Measurements from ENCODE around the gene PEX26.
"Not testable (repeated sequence)": the region's sequence is repeated elsewhere in the genome, so short reads cannot be mapped to it uniquely, and the experiment has no call there.

The PEX26 gene

DNA sequence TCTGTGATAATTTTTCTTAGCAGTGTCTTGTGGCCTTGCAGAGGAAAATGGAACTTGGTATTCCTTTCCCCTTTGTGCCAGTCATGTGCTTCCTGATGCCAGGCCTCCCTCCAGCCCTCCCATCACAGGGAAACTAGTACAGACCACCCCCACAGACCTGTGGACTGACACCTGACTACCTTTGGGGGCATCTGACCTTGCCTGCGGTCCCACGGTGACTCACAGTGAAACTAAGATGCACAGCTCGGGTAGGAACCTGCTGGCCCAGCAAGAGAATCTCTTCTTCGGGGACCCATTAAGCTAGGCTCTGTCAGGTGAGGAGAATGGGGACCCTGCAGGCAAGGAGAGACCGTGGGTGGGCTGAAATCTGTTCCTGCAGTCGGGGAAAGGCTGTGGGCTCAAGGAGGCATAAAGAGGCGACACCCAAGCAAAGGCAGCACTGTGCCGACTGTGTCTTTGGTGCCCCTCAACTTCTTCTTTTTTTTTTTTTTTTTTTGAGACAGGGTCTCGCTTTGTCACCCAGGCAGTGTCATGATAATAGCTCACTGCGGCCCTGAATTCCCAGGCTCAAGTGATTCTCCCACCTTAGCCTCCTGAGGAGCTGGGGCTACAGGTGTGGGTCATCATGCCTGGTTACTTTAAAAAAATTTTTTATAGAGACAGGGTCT, 20.8 kb upstream of the PEX26 start:
- DNase-seq (ENCODE audit: low spot score): no peak

DNA sequence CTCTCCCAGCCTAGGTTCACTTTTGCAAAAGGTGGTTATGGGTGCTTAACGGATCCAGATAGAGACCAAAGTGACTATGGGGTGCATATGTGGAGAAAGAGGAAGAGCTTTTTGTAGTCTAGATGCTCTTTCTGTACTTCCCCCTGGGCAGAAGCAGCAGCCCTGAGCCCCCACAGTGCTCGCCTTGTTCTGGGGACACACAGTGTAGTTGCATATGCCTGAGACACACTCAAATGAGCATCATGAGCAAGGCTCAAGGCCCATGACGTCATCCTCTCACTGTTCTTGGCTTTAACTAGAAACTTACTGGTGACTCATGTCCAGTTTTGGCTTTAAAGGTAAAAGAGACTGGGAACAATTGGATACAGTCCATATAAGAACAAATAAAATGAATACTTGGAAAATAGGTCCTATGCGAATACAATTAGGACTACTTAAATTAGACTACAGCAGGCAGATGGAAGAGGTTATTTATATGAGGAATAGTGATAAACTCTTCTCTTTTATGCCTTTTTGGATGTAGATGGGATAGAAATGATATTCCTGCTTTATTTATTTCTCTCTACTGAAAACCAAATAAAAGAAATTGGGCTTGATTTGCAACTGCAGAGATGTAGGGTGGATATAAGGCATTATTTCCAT, 20.1 kb upstream of the PEX26 start:
- peak; percentile 85 for DNase-seq (ENCODE audit: low spot score)

DNA sequence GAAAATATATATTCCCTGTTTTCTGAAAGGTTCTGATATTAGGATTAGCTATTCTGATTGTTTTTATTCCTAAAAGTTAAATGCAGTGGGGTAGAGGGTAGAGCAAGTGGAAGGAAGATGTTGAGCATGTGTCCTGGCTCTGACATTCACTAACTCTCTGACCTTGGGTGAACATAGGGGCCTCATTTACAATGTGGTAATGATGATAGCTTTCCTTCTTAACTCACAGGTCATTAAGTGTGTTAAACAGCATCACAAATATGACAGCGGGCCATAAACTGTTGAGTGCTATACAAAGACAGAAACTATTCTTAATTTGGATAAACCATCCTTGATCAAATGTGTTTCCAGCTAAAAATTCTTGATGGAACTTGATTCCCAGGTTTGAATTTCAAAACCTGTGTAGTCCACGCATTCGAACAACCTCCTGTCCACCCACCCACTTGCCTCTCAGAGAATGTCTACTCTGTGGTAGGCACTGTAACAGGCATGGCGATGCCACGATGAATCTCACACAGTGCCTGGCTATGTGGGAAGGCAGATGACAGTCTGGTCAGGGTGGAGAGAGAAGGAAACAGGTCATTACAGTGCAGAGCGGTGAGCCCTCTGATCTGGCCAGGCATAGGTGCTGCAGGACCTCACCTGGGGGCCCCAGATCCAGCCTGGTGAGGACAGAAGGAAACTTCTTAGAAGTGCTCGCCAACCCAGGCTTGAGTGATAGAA, 19.3 kb upstream of the PEX26 start:
- DNase-seq (ENCODE audit: low spot score): no peak

DNA sequence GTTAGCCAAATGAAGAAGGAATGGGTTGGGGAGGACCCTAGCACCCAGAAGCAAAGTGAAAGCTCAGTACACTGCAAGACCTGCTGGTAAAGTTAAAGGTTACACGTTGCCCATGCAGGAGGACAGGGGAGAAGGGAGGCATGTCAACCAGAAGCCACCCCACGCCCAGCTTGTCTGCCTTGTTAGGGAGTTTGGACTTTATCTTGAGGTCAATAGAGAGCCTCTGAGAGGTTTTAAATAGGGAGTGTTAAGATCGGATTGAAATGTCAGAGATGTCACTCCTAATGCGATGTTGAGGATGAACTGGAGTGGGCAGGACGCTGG, 18.7 kb upstream of the PEX26 start:
- DNase-seq (ENCODE audit: low spot score): no peak

DNA sequence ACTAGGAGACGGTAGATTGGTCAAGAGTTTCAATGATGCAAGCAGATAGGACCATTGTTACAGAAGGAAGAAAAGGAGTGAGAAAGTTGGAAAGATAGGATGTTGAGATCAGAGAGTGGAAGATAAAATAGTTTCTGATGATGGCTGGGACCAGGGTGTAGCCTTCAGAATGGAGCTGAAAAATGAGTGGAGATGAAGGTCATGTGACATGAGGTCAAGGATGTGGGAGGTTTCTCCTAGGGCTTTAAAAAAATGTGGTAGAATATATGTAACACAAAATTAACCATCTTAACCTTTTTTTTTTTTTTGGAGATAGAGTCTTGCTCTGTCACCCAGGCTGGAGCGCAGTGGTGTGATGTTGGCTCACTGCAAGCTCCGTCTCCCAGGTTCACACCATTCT, 18.3 kb upstream of the PEX26 start:
- no peak for DNase-seq (ENCODE audit: low spot score)

DNA sequence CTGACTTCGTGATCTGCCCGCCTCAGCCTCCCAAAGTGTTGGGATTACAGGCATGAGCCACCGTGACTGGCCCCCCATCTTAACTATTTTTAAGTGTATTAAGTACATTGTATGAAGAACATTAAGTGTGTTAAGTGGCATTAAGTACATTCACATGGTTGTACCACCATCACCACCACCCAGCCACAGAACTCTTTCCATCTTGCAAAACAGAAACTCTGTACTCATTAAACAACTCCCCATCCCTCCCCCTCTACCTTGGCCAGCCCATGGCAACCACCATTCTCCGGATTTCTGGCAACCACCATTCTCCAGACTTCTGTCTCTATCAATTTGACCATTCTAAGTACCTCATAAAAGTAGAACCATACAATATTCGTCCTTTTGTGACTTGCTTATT, 17.8 kb upstream of the PEX26 start:
- no peak for DNase-seq (ENCODE audit: low spot score)

DNA sequence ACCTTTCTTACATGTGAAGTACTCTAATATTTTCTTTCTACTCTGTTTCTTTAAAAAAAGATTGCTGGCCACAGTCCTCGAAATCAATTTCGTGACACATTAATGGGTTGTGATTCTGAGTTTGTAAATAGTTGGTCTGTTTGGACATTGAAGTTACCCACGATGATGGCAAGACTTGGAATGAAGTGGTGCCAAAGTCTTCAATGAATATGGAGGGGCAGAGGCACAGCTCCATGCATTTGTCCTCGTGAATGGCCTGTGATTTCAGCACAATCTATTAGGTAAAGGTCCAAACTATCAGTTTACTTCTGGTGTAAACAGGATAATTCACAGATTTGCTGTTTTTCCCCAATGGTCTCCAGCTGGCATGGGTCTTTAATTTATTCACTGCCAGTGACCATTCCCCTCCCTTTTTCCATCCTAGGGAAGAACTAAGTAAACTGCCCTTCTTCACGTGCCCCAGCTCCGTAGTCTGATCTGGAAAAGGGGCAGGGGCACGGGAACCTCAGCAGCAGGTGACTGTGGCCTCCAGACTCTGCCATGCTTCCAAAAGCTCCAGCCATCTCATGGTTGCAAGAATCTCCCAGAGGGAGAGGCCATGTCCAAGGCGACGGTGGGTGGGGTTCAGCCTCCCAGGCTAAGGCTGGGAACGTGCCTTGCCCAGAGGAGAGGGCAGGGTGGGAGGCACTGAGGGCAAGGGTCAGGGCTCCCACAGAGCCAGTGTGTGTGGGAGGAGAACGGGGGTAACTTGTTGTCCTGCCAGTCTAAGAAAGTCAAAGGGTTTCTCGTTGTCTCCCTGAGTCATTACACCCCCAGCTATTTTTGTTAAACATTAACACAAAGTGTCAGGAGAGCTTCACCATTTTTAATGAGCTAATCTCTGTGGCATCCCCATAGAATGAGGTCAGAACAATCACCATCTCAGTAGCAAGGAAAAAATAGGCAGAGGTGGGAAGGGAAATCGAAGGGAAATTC, 16.9 kb upstream of the PEX26 start:
- peak; percentile 44 for DNase-seq (ENCODE audit: low spot score)

DNA sequence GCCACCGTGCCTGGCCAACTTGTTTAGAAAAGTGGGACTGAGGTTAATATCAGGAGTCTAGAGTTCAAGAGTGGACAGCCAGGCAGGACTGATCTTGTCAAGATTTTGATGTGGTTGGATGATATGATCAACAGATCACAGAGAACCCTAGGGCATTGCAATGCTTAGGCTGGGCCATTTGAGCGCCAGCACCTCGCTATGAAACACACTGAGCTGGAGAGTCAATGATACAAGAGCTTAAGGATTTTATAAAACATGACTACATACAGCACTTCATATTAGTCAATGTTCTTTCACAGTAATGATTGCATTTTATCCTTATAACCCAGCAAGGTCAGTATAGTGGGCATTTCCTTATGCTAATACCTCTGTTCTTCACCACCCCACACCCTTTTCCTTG, 15.4 kb upstream of the PEX26 start:
- no peak for DNase-seq (ENCODE audit: low spot score)

DNA sequence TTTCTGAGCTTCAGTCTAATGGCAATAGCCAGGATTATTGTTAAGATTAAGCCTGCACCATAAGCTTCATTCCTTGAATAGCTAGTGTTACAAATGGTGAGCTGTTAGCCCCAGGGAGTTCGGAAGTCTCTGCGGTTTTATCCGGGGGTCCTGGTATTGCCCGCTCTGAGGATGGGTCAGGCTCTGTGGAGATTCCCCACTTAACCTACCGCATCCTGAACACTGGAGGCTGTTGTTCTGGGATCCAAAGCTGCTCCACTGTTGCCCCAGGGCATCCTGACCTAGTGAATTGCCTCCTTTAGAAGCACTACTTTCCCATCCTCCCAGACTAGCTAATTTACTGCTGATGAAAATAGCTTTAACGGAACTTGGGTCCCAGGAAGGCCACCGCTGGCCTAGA, 14.5 kb upstream of the PEX26 start:
- no peak for DNase-seq (ENCODE audit: low spot score)

DNA sequence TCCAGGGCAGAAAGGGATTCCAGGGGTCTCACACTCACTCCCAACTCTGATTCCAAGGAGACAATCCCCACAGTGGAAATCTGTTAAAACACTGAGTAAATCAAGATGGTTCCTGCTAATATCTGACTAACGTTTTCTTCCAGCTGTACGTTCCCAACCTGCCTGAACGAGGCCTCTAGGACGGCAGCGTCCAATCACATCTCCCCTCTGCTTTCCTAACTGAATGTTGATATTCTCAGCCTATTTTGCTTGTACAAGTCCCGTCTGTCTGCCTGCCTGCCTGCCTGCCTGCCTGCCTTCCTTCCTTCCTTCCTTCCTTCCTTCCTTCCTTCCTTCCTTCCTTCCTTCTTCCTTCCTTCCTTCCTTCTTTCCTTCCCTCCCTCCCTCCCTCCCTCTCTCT, 14.1 kb upstream of the PEX26 start:
- not testable (repeated sequence) for DNase-seq (ENCODE audit: low spot score)

DNA sequence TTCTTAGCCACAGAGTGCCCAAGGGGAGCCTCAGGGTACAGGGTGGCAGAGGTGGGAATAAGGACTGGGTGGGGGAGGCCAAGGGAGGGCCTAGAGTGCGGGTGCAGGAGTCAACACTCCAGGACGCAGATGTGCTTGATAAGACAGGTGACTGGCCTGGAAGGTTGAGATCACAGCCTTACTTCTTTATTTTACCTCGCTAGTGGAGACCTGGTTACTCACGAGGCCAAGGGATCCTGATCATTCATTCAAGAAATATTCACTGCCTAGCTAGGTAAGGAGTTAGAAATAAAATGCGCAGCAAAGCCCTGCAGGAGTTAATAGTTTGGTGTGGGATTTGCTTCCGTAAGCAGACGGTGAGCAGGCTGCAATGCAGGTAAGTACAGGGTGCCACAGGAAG, 13.2 kb upstream of the PEX26 start:
- DNase-seq (ENCODE audit: low spot score): no peak

DNA sequence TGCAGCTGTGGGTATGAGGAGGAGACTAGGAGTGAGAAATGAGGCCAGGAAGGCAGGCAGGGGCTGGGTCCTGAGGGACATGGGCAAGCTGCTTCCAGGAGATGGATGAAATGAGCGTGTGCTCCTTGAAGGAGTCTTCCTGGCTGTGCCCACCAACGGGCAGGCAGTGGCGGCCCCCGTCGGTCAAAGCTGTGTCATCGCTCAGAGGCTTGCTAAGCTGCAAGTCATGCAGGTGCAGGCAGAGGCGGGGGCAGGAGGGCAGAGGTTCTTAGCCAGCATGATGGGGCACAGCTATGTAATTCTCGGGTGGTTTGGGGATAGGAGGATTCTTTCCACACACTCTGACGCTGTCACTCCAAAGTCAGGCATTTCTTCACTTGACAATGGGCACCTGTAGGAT, 12.5 kb upstream of the PEX26 start:
- DNase-seq (ENCODE audit: low spot score): no peak

DNA sequence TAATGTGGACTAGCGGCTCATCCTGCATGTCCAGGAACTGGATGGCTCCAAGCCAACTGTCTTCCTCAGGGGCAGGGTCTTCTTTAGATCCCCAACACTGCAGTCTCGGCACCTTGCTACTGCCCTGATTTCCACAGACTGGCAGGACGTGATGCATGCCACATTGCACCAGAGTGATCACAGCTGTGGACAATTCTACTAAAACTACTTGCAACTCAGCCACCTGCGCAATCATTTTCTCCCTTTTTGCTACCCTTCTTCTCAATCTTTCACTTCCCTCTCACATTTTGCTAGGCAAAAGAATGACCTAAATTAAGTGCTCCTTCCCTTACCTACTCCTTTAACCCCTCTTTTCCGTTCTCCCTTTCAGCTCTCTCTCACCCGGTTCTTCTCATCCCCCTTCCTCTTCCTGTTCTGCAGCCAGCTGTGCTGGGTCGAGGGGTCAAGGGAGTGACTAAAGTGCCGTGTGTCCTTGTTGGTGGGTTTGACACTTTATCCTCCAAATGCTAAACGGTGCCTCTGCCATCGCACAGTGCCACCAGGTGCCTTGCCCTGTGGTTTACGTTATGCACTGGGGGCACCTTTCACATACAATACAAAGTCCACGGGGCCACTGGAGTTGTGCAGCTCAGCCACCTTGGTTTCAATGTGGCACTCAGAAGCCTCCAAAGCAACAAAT, 11.5 kb upstream of the PEX26 start:
- no peak for DNase-seq (ENCODE audit: low spot score)

DNA sequence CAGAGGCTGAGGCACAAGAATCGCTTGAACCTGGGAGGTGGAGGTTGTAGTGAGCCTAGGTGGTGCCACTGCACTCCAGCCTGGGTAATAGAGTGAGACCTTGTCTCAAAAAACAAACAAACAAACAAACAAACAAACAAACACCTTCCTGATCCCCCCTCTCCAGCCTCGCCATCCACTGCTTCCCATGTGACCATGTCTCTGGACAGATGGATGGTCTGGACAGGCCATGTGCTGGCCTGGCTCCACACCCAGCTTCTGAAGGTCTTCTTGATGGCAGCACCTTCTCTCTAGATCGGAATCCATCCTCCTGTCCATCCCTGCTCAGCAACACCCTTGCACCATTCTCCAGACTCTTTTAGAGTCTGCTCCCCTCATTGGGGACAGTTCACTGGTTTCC, 10.7 kb upstream of the PEX26 start:
- DNase-seq (ENCODE audit: low spot score): no peak

DNA sequence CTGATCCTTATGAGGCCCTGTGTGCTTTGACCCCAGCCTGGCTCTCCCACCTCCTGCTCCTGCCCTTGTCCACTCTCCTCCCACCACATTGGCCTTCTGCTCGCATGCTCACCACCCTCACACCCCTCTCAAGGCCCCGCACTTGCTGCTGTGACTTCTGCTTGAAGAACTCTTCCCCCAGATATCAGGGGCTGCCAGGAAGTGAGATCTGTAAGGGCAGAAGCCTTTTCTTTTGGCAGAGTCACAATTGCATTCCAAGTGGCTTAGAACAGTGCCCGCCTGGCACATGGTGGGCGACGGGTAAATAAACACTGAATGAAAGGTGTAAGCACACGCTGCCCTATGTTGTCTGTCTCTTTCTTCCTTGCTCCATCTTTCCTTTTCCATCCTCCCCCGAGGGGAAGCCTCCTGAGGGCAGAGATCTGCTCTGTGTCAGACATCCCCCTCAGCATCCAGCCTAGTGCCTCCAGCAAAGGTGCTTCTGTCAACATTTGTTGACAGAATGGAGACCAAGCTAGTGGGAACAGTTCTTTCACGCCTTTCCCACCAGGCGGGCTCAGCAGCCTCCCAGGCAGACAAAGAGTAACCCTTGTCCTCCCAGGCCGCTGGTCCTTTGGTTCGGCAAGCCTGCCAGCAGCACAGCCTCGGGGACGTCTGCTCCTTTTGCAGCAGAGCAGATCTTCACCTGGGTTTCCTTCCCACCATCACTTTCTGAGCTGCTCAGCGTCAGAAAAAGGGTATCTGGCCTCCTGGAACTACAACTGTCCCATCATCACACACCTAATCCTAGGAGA, 10.0 kb upstream of the PEX26 start:
- DNase-seq (ENCODE audit: low spot score): no peak

DNA sequence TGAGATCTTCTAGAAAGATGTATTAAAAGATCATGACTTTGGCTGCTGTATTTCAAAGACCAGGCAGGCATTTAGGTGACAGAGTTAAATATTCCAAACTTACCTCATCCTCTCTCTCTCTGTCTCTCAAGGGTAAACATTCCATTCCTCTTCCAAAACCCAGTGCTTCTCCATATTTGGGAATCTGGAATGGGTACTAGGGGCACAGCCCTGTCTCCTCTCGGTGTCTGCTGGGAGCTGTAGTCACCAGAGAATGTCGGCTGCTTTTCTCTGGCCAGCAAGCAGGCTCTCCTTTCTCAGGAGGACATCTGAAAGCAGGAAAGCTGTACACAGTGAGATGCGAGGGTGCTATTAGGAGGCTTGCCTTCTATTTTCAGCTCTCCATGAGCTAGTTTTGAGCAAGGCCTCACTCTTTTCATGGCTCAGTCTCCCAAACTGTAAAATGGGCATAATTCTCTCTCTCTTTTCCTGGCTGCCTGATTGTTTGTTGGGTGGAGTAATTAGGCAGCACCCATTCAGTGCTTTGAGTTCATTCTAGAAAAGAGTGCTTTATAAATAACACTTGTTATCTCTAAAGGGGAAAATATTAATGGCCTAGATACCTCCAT, 9.3 kb upstream of the PEX26 start:
- DNase-seq (ENCODE audit: low spot score): peak; percentile 86

DNA sequence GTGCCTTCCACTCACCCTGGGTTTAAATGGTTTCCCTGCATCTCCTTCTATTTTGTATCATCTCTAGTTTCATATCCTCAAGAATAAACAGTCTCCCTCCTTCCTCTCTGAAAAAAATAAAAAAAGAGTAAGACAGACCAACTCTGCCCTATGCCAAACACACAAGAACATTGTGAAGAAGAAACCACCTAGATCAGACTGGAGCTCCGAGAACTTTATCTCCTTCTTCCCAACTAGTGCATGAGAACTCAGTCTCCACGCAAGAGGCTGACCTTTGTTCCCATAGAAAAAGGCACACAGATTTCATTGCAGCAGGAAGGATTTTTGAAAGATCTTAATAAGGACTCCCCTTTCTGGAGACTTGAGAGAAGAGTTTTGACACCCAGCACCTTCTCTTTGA, 8.7 kb upstream of the PEX26 start:
- no peak for DNase-seq (ENCODE audit: low spot score)

DNA sequence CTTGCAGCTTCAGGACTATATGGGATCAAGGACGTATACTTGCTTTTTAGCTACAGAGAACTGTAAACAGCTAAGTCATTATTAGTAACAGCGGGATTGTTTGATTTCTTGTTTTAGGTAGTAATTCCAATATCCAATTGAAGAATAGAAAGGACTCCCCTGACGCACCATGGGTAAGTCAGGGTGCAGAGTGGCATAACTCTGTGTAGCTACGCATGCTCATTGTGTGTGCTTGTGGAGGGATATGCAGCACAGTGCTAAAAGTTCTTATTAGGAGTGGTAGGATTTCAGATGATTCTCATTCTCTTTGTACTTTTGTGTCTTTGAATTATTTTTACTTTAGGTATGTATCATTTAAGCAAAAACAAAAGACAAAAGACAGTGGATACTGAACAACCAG, 7.7 kb upstream of the PEX26 start:
- DNase-seq (ENCODE audit: low spot score): no peak

DNA sequence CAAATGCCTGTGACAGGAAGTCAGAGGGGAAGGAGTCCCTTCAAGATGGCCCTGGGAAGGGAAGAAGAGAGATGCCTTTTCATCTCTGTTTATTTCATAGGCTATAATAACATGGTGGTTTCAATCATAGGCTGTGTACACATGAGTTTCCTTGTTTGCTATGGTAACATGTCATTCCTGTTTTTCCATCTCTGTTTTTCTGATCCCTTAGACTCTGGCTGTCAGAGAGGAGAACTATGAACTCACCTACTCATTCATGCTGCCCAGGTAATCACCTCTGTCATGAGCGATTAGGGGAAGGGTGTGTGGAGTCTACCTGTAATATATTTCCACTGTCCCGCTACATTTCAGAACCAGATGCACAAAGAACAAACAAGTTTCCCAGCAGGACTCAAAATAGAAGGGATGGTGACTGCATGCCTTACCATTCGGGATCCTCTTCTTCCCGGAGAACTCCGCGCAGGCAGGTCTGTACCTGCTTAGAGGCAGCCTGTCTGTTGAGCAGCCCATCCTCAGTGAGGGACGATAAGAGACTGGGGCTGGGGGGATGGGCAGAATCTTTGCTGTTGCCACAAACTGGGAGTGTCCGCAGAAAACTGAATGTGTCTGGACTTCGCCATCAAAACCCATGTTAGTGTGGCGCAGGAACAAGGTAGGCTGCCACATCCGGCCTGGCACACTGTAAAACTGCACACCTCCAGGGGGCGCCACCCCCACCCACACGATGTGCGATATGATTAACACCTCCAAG, 7.1 kb upstream of the PEX26 start:
- no peak for DNase-seq (ENCODE audit: low spot score)

Data from AG20443 (cell line).